Colonic mucosa (tissue), 4 donors: ENCODE results near the gene CAPN2. TPM values are rescaled to one million over a fixed set of nuclear protein-coding genes. Genes with fewer than 3 reads are reported as not detected.
A peak's percentile ranks its signal among the peaks of the same experiment; 100 is the strongest.

Experiments
- DNase-seq: peaks from one replicate; pipeline ENCODE4 v3.0.0-alpha.2; 2020
- H3K27ac ChIP-seq: fragments of 200-600 bp; one replicate; pipeline ENCODE4 v1.8.0; 2021
- H3K27me3 ChIP-seq: fragments of 200-600 bp; one replicate; pipeline ENCODE4 v1.8.0; 2021
- H3K36me3 ChIP-seq: fragments of 200-600 bp; one replicate; pipeline ENCODE4 v1.8.0; 2021
- H3K4me1 ChIP-seq: fragments of 200-600 bp; one replicate; pipeline ENCODE4 v1.8.0; 2021; ENCODE audit warnings: mild to moderate bottlenecking
- H3K4me3 ChIP-seq: fragments of 200-600 bp; one replicate; pipeline ENCODE4 v1.8.0; 2021
- H3K9ac ChIP-seq, 2 donors: one replicate each; pipeline ENCODE4 v1.7.0; 2013; ENCODE audit warnings: control low read depth in 2 of 2, low read depth in 2 of 2, low read length in 2 of 2
- H3K9me3 ChIP-seq: fragments of 200-600 bp; one replicate; pipeline ENCODE4 v1.8.0; 2021
- CTCF ChIP-seq: fragments of 200-600 bp; IDR thresholded peaks from one replicate; pipeline ENCODE4 v1.8.0; 2022; ENCODE audit warnings: antibody characterized with exemption, mild to moderate bottlenecking
- intact Hi-C: fragments of 100-400 bp; cut with DNase I; formaldehyde crosslinking; loops from one replicate; pipeline ENCODE4 v1.14.1; 2022
- total RNA-seq, 2 donors: library from RNA; stranded (reverse); fragmentation: NEBNext Ultra II Directional in 1 of 2; extraction: Animal tissue kit (Norgen Biotek cat#: 25700) in 1 of 2; gene quantifications; one replicate each; pipeline ENCODE4 v1.2.1, GENCODE V29; 2021
- donor health status: healthy.
- donor health status: DM: no; HTN: no; CAD: no.
- donor health status: DM: no; HTN: no; CAD: no.

CAPN2 gene
- total RNA-seq, 2 donors from 2014 or later, result 197 to 323 TPM

- Histone ChIP-seq H3K4me3 (no peak overlapping the region), H3K27ac (no peak overlapping the region), H3K36me3 (peaks cover 28% of the 10 kb centered on the region), H3K9ac (no peak overlapping the region), H3K4me1 (no peaks in the 10 kb centered on the region), H3K9me3 (no peaks in the 10 kb centered on the region), H3K27me3 (no peaks in the 10 kb centered on the region)
- intact Hi-C loops, result no loop called here
- DNase-seq, result peak; percentile 11
- no peak for TF ChIP-seq CTCF
Observed at GRCh38 chr1:223772771-223773160, 60.4 kb downstream of the CAPN2 start.

GRCh38 chr1:223774134-223774814 lies 61.9 kb downstream of the CAPN2 start:
- no peaks in the 10 kb centered on the region for H3K9me3 ChIP-seq
- H3K4me3 ChIP-seq, result no peak overlapping the region
- peak; percentile 14 for DNase-seq
- H3K9ac ChIP-seq, result no peak overlapping the region
- no peaks in the 10 kb centered on the region for H3K27me3 ChIP-seq
- intact Hi-C loops, result no loop called here
- TF ChIP-seq CTCF, result no peak
- H3K27ac ChIP-seq, result no peak overlapping the region
- no peaks in the 10 kb centered on the region for H3K4me1 ChIP-seq
- peaks cover 29% of the 10 kb centered on the region for H3K36me3 ChIP-seq

GRCh38 chr1:223775054-223775453 lies 62.7 kb downstream of the CAPN2 start:
- peak; percentile 6 for DNase-seq
- Histone ChIP-seq H3K9ac (no peak overlapping the region), H3K4me3 (no peak overlapping the region), H3K9me3 (no peaks in the 10 kb centered on the region), H3K27ac (no peak overlapping the region), H3K27me3 (no peaks in the 10 kb centered on the region), H3K36me3 (peaks cover 26% of the 10 kb centered on the region), H3K4me1 (no peaks in the 10 kb centered on the region)
- TF ChIP-seq CTCF, result no peak
- intact Hi-C loops, result no loop called here

- peak; percentile 9 for DNase-seq
- H3K9me3 ChIP-seq, result no peaks in the 10 kb centered on the region
- peaks cover 22% of the 10 kb centered on the region for H3K36me3 ChIP-seq
- no peaks in the 10 kb centered on the region for H3K4me1 ChIP-seq
- intact Hi-C loops, result no loop called here
- no peak overlapping the region for H3K27ac ChIP-seq
- no peaks in the 10 kb centered on the region for H3K27me3 ChIP-seq
- no peak overlapping the region for H3K4me3 ChIP-seq
- no peak for TF ChIP-seq CTCF
- H3K9ac ChIP-seq, result no peak overlapping the region
Observed at GRCh38 chr1:223775711-223776074, 63.4 kb downstream of the CAPN2 start.

- DNase-seq, result peak; percentile 23
- Histone ChIP-seq H3K27ac (no peak overlapping the region), H3K9me3 (no peaks in the 10 kb centered on the region)
Observed at GRCh38 chr1:223776075-223776814, 63.9 kb downstream of the CAPN2 start.

More at GRCh38 chr1:223776075-223776814, 63.9 kb downstream of the CAPN2 start:
- Histone ChIP-seq H3K27me3 (no peaks in the 10 kb centered on the region), H3K36me3 (peaks cover 18% of the 10 kb centered on the region), H3K4me3 (no peak overlapping the region), H3K9ac (no peak overlapping the region), H3K4me1 (no peaks in the 10 kb centered on the region)
- intact Hi-C loops, result no loop called here
- no peak for TF ChIP-seq CTCF
